A673 (cell line): ENCODE data around the gene TMIE. TPM values are rescaled to one million over a fixed set of nuclear protein-coding genes. Genes with fewer than 3 reads are reported as not detected.

Source experiments
- BruUV-seq: library from RNA; stranded (reverse); fragments of 400-500 nt; replicated peaks from 2 replicates; lab custom pipeline; 2021; lab: Mats Ljungman, UMichigan
- CTCF ChIA-PET: fragments of 300-600 bp; sonication (Branson Sonifier 250); formaldehyde crosslinking; loops from one replicate; lab custom pipeline; 2022; ENCODE audit warnings: antibody characterized with exemption; lab: Charles Lee
- POLR2A ChIA-PET: fragments of 300-600 bp; sonication (Branson Sonifier 250); formaldehyde crosslinking; loops from one replicate; lab custom pipeline; 2022; ENCODE audit warnings: antibody characterized with exemption; ENCODE audit not compliant: low non-redundant PET; lab: Charles Lee
- DNase-seq: peaks from one replicate; pipeline ENCODE4 v3.0.0-alpha.2; 2015; ENCODE audit warnings: low spot score
- H3K27ac ChIP-seq: fragments of 200-600 bp; sonication (generic); 2 replicates; pipeline ENCODE4 v1.5.1; 2016; ENCODE audit warnings: mixed run types, low read depth, mild to moderate bottlenecking, mixed read lengths, antibody characterized with exemption, low read length; ENCODE audit not compliant: poor library complexity, severe bottlenecking
- H3K27me3 ChIP-seq: fragments of 200-600 bp; sonication (generic); replicated peaks from 2 replicates; pipeline ENCODE4 v1.6.1; 2017; ENCODE audit warnings: mixed run types, low read depth, mild to moderate bottlenecking, mixed read lengths, antibody characterized with exemption, low read length; ENCODE audit not compliant: insufficient read depth, poor library complexity
- H3K36me3 ChIP-seq: fragments of 200-600 bp; sonication (generic); 2 replicates; pipeline ENCODE4 v1.6.1; 2016; ENCODE audit warnings: mixed run types, mild to moderate bottlenecking, mixed read lengths, antibody characterized with exemption, low read length; ENCODE audit not compliant: insufficient read depth, poor library complexity, severe bottlenecking
- H3K4me1 ChIP-seq: fragments of 200-600 bp; sonication (generic); 2 replicates; pipeline ENCODE4 v1.6.1; 2017; ENCODE audit warnings: mixed run types, mild to moderate bottlenecking, mixed read lengths, antibody characterized with exemption, low read length; ENCODE audit not compliant: insufficient read depth, poor library complexity, severe bottlenecking
- H3K4me3 ChIP-seq: fragments of 200-600 bp; sonication (generic); 2 replicates; pipeline ENCODE4 v1.5.1; 2016; ENCODE audit warnings: low read depth, mixed run types, mild to moderate bottlenecking, mixed read lengths, low read length; ENCODE audit not compliant: poor library complexity, severe bottlenecking
- H3K9me3 ChIP-seq: fragments of 200-600 bp; sonication (generic); 2 replicates; pipeline ENCODE4 v1.6.1; 2016; ENCODE audit warnings: mixed run types, low read depth, mild to moderate bottlenecking, mixed read lengths, antibody characterized with exemption, low read length; ENCODE audit not compliant: poor library complexity, severe bottlenecking
- CTCF ChIP-seq: fragments of 300-800, 200-600 bp; sonication (generic); conservative IDR thresholded peaks from 2 replicates; pipeline ENCODE4 v1.5.1; 2017; ENCODE audit warnings: low read depth, mild to moderate bottlenecking, antibody characterized with exemption, low read length, moderate library complexity, mixed read lengths
- EZH2 ChIP-seq: fragments of 200-600 bp; sonication (generic); IDR thresholded peaks from 2 replicates; pipeline ENCODE4 v1.6.1; 2017; ENCODE audit warnings: borderline replicate concordance, low read depth, mild to moderate bottlenecking, mixed read lengths, antibody characterized with exemption, low read length; ENCODE audit not compliant: poor library complexity, severe bottlenecking
- intact Hi-C: fragments of 100-400 bp; cut with micrococcal nuclease; formaldehyde crosslinking; loops from one replicate; pipeline ENCODE4 v1.10.0; 2022; ENCODE audit not compliant: unreplicated experiment
- total RNA-seq: library from RNA; stranded (reverse); gene quantifications from 2 replicates; pipeline ENCODE4 v1.2.3, GENCODE V29; 2021

TMIE gene
- total RNA-seq, 1 experiment from 2014 or later, result not detected

- Histone ChIP-seq H3K27me3 (no peaks in the 10 kb centered on the region), H3K4me3 (no peak overlapping the region), H3K27ac (no peak overlapping the region), H3K9me3 (no peaks in the 10 kb centered on the region), H3K36me3 (no peaks in the 10 kb centered on the region), H3K4me1 (no peaks in the 10 kb centered on the region)
- POLR2A ChIA-PET, result no interaction called here
- intact Hi-C loops, result no loop called here
- BruUV-seq, result no TSS peak
- TF ChIP-seq CTCF, result no peak
- no peak for TF ChIP-seq EZH2
- no peak for DNase-seq
- CTCF ChIA-PET, result no interaction called here
Observed at GRCh38 chr3:46682974-46683373, 18.2 kb upstream of the TMIE start.

- intact Hi-C loops, result no loop called here
- no peaks in the 10 kb centered on the region for H3K27me3 ChIP-seq
- ChIA-PET CTCF (no interaction called here), POLR2A (no interaction called here)
- no peaks in the 10 kb centered on the region for H3K4me1 ChIP-seq
- no peak overlapping the region for H3K27ac ChIP-seq
- TF ChIP-seq CTCF (no peak), EZH2 (no peak)
- H3K9me3 ChIP-seq, result no peaks in the 10 kb centered on the region
- H3K36me3 ChIP-seq, result no peaks in the 10 kb centered on the region
- H3K4me3 ChIP-seq, result no peak overlapping the region
- no peak for DNase-seq
- BruUV-seq, result no TSS peak
Observed at GRCh38 chr3:46684891-46685290, 16.3 kb upstream of the TMIE start.

GRCh38 chr3:46685446-46685845, 15.7 kb upstream of the TMIE start:
- no TSS peak for BruUV-seq
- no peak for TF ChIP-seq CTCF
- no peak for TF ChIP-seq EZH2
- no peak overlapping the region for H3K4me3 ChIP-seq
- no peak for DNase-seq
- POLR2A ChIA-PET, result no interaction called here
- no peak overlapping the region for H3K27ac ChIP-seq
- CTCF ChIA-PET, result no interaction called here
- H3K4me1 ChIP-seq, result no peaks in the 10 kb centered on the region
- H3K9me3 ChIP-seq, result no peaks in the 10 kb centered on the region
- intact Hi-C loops, result no loop called here
- H3K27me3 ChIP-seq, result no peaks in the 10 kb centered on the region
- H3K36me3 ChIP-seq, result no peaks in the 10 kb centered on the region
